ENCODE data around the gene KCNQ1. TPM values are rescaled to one million over a fixed set of nuclear protein-coding genes. Genes with fewer than 3 reads are reported as not detected.

Gene KCNQ1
- total and polyA plus RNA-seq, 2 experiments from 2014 or later: 0.45 to 0.87 TPM

- TF ChIP-seq ZNF462 (CRISPR knock-in tag; IDR thresholded peaks at IDR 0.05): no peak
- no peak for TF ChIP-seq POLR2AphosphoS5 (IDR thresholded peaks at IDR 0.05; ENCODE audit: low read depth)
- no peak for TF ChIP-seq NANOG (IDR thresholded peaks at IDR 0.05; ENCODE audit: borderline replicate concordance)
- no peak for TF ChIP-seq ZNF114 (CRISPR knock-in tag; IDR thresholded peaks at IDR 0.05)
Observed at GRCh38 chr11:2653198-2653551, 208.4 kb downstream of the KCNQ1 start (continued).

DNA sequence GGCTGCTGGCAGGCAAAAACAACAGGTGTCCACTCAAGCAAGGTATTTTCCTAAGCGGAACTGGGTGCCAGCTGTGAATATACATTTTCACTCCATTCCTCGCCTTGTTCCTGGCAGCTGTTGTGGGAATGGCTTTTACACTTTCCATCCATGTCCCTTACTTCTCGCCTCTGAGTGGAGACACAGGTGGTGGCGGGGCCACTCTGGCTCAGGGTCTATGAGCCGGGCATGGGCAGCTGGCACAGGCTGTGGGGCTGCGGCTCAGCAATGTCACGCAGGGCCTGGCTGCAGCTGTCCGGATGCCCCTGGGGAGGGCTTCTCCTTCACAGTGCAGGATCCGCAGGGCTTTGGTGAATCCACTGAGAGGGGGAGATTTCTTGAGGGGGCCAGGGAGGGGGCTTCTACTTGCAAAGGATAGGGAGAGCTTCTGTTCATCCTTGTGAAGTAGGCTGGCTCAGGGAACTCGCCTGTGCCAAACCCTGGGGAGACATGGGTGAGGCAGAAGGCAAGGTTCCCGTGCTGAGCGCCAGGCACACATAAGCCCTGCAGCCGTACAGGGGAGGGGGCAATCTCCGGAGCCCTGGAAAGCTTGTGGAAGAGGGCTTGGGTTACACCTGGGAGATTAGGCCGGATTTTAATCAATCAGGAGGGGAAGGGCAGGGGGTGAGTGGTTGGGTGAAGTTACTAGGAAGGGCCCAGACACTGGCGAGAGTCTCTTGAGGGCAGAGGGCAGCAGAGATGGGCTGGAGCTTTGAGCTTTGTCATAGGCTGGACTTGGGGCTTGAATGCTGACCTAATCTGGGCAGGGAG lies 209.3 kb downstream of the KCNQ1 start:
- H3K36me3 Mint-ChIP-seq (ENCODE audit: low read depth): peaks cover 97% of the 10 kb centered on the region
- Histone ChIP-seq H3K4me1 (ENCODE audit: insufficient read depth) (no peaks in the 10 kb centered on the region), H3K36me3 (ENCODE audit: insufficient read depth) (peaks cover 11% of the 10 kb centered on the region; the same call in 1 of the 2 replicates), H4K20me1 (replicated peaks; ENCODE audit: insufficient read depth) (no peaks in the 10 kb centered on the region), H3K4me2 (no peak overlapping the region), H3K27ac (ENCODE audit: low read depth) (no peak overlapping the region), H3K9me2 (ENCODE audit: insufficient read depth) (no peaks in the 10 kb centered on the region), H3K4me3 (no peak overlapping the region), H3K79me2 (replicated peaks; ENCODE audit: insufficient read depth) (no peaks in the 10 kb centered on the region), H3F3A (replicated peaks; ENCODE audit: low read depth) (no peaks in the 10 kb centered on the region), H2AFZ (no peak overlapping the region), H3K27me3 (ENCODE audit: insufficient read depth) (peaks cover 98% of the 10 kb centered on the region)
- DNase-seq (ENCODE audit: low spot score) (no peak), ATAC-seq (no peak)
- H3K9me3 Mint-ChIP-seq: peaks cover 100% of the 10 kb centered on the region
- peaks cover 83% of the 10 kb centered on the region for H3K27me3 Mint-ChIP-seq (ENCODE audit: insufficient read depth, low read depth, poor library complexity)
- no peak overlapping the region for H3K4me3 Mint-ChIP-seq
- H3K4me1 Mint-ChIP-seq: no peaks in the 10 kb centered on the region; the same call in 1 of the 3 replicates
- no peak overlapping the region for H3K27ac Mint-ChIP-seq
- no peak for TF ChIP-seq CREB1 (CRISPR knock-in tag; IDR thresholded peaks at IDR 0.05; ENCODE audit: low read depth)
- TF ChIP-seq ETS1 (IDR thresholded peaks at IDR 0.05): no peak
- TF ChIP-seq JUNB (IDR thresholded peaks at IDR 0.05; ENCODE audit: unreplicated experiment): no peak
- TF ChIP-seq ZNF462 (CRISPR knock-in tag; IDR thresholded peaks at IDR 0.05): no peak
- no peak for TF ChIP-seq ZNF114 (CRISPR knock-in tag; IDR thresholded peaks at IDR 0.05)
- TF ChIP-seq STAT1 (IDR thresholded peaks at IDR 0.05; ENCODE audit: unreplicated experiment): no peak

Data from GM23338 (cell line).